ENCODE data around the gene ELP4. TPM values are rescaled to one million over a fixed set of nuclear protein-coding genes. Genes with fewer than 3 reads are reported as not detected.
"Not testable (repeated sequence)": the region's sequence is repeated elsewhere in the genome, so short reads cannot be mapped to it uniquely, and the experiment has no call there.

Gene ELP4
- total RNA-seq, 6 experiments from 2014 or later = 7.3 to 16.4 (median 9.2) TPM

GRCh38 chr11:31492320-31492913, 17.1 kb upstream of the ELP4 start:
- WGBS (ENCODE audit: insufficient coverage, low coverage, low lambda C conversion rate, missing lambda C conversion rate) = 91% methylated on average over 2 of the region's 2 CpGs
- no peak for DNase-seq
- intact Hi-C loops (cut with DNase I) = no loop called here
- Histone ChIP-seq H3K9me3 (no peaks in the 10 kb centered on the region), H3K4me1 (no peaks in the 10 kb centered on the region), H3K4me3 (no peak overlapping the region), H3K27ac (no peak overlapping the region), H3K27me3 (no peaks in the 10 kb centered on the region), H3K36me3 (no peaks in the 10 kb centered on the region)
- no peak for TF ChIP-seq POLR2A (IDR thresholded peaks at IDR 0.05)
- TF ChIP-seq, protein P1, sequence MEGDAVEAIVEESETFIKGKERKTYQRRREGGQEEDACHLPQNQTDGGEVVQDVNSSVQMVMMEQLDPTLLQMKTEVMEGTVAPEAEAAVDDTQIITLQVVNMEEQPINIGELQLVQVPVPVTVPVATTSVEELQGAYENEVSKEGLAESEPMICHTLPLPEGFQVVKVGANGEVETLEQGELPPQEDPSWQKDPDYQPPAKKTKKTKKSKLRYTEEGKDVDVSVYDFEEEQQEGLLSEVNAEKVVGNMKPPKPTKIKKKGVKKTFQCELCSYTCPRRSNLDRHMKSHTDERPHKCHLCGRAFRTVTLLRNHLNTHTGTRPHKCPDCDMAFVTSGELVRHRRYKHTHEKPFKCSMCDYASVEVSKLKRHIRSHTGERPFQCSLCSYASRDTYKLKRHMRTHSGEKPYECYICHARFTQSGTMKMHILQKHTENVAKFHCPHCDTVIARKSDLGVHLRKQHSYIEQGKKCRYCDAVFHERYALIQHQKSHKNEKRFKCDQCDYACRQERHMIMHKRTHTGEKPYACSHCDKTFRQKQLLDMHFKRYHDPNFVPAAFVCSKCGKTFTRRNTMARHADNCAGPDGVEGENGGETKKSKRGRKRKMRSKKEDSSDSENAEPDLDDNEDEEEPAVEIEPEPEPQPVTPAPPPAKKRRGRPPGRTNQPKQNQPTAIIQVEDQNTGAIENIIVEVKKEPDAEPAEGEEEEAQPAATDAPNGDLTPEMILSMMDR (IDR thresholded peaks at IDR 0.05) = no peak
- ATAC-seq = no peak

- ATAC-seq (no peak), DNase-seq (no peak)
- TF ChIP-seq POLR2A (IDR thresholded peaks at IDR 0.05) = no peak
- TF ChIP-seq, protein P1 (IDR thresholded peaks at IDR 0.05) = no peak
- no peak overlapping the region for H3K27ac ChIP-seq
- H3K36me3 ChIP-seq = no peaks in the 10 kb centered on the region
- no peaks in the 10 kb centered on the region for H3K4me1 ChIP-seq
- H3K4me3 ChIP-seq = no peak overlapping the region
- intact Hi-C loops (cut with DNase I) = no loop called here
- WGBS (ENCODE audit: insufficient coverage, low coverage, low lambda C conversion rate, missing lambda C conversion rate) = 93% methylated on average over 4 of the region's 4 CpGs
- no peaks in the 10 kb centered on the region for H3K27me3 ChIP-seq
- H3K9me3 ChIP-seq = no peaks in the 10 kb centered on the region
Observed at GRCh38 chr11:31493235-31493634, 16.3 kb upstream of the ELP4 start.

DNA sequence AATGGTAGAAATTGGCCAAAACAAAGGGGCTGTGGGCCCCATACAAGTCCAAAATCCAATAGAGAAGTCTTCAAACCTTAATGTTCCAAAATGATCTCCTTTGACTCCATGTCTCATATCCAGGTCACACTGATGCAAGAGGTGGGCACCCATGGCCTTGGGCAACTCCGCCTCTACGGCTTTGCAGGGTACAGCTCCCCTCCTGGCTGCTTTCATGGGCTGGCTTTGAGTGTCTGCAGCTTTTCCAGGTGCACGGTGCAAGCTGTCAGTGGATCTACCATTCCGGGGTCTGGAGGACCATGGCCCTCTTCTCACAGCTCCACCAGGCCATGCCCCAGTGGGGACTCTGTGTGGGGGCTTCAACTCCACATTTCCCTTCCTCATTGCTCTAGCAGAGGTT, 15.8 kb upstream of the ELP4 start:
- WGBS (ENCODE audit: insufficient coverage, low coverage, low lambda C conversion rate, missing lambda C conversion rate) = 100% methylated on average over 4 of the region's 4 CpGs
- H3K4me1 ChIP-seq; DNase-seq; H3K36me3 ChIP-seq; intact Hi-C loops (cut with DNase I); H3K4me3 ChIP-seq; H3K27me3 ChIP-seq; ATAC-seq; H3K27ac ChIP-seq; H3K9me3 ChIP-seq: not testable (repeated sequence)

- 93% methylated on average over 3 of the region's 3 CpGs for WGBS (ENCODE audit: insufficient coverage, low coverage, low lambda C conversion rate, missing lambda C conversion rate)
Observed at GRCh38 chr11:31499576-31500178, 9.9 kb upstream of the ELP4 start.

GRCh38 chr11:31500560-31500959, 9.0 kb upstream of the ELP4 start:
- peaks cover 0 to 3% (median 0%) of the 10 kb centered on the region in 4 donors for H3K36me3 ChIP-seq
- no peaks in the 10 kb centered on the region for H3K9me3 ChIP-seq
- 94% methylated on average over 2 of the region's 2 CpGs for WGBS (ENCODE audit: insufficient coverage, low coverage, low lambda C conversion rate, missing lambda C conversion rate)
- H3K27me3 ChIP-seq = no peaks in the 10 kb centered on the region
- ATAC-seq = no peak
- intact Hi-C loops (cut with DNase I) = no loop called here
- H3K27ac ChIP-seq = no peak overlapping the region
- H3K4me3 ChIP-seq = no peak overlapping the region
- TF ChIP-seq POLR2A (IDR thresholded peaks at IDR 0.05) = no peak
- TF ChIP-seq, protein P1 (IDR thresholded peaks at IDR 0.05) = no peak
- no peak for DNase-seq
- H3K4me1 ChIP-seq = no peaks in the 10 kb centered on the region

More at GRCh38 chr11:31499576-31500178, 9.9 kb upstream of the ELP4 start:
- TF ChIP-seq, protein P1 (IDR thresholded peaks at IDR 0.05) = no peak
- TF ChIP-seq POLR2A (IDR thresholded peaks at IDR 0.05) = no peak
- no peak for DNase-seq
- no peaks in the 10 kb centered on the region for H3K27me3 ChIP-seq
- intact Hi-C loops (cut with DNase I) = no loop called here
- no peak overlapping the region for H3K27ac ChIP-seq
- no peak for ATAC-seq
- H3K4me1 ChIP-seq = no peaks in the 10 kb centered on the region
- H3K36me3 ChIP-seq = peaks cover 0 to 3% (median 0%) of the 10 kb centered on the region in 4 donors
- H3K9me3 ChIP-seq = no peaks in the 10 kb centered on the region
- H3K4me3 ChIP-seq = no peak overlapping the region
